Measurements from ENCODE around the gene RTL1.

Gene RTL1

GRCh38 chr14:100845341-100845740 lies 58.2 kb downstream of the RTL1 start:
- ChIA-PET POLR2A (ENCODE audit: low non-redundant PET) (no interaction called here), CTCF (no interaction called here)
- no peak for DNase-seq (ENCODE audit: low spot score)
- no peak overlapping the region for H3K27ac ChIP-seq
- TF ChIP-seq CTCF (conservative IDR thresholded peaks at IDR 0.05; ENCODE audit: low read depth): no peak

- DNase-seq (ENCODE audit: low spot score): no peak
- no peak for TF ChIP-seq CTCF (conservative IDR thresholded peaks at IDR 0.05; ENCODE audit: low read depth)
- ChIA-PET CTCF (no interaction called here), POLR2A (ENCODE audit: low non-redundant PET) (no interaction called here)
- H3K27ac ChIP-seq: no peak overlapping the region
These were observed 58.7 kb downstream of the RTL1 start for GRCh38 chr14:100844846-100845245.

GRCh38 chr14:100844421-100844820 lies 59.1 kb downstream of the RTL1 start:
- DNase-seq (ENCODE audit: low spot score): no peak
- no peak for TF ChIP-seq CTCF (conservative IDR thresholded peaks at IDR 0.05; ENCODE audit: low read depth)
- no peak overlapping the region for H3K27ac ChIP-seq
- ChIA-PET POLR2A (ENCODE audit: low non-redundant PET) (no interaction called here), CTCF (no interaction called here)

- no peak overlapping the region for H3K27ac ChIP-seq
- ChIA-PET POLR2A (ENCODE audit: low non-redundant PET) (no interaction called here), CTCF (no interaction called here)
- no peak for DNase-seq (ENCODE audit: low spot score)
- no peak for TF ChIP-seq CTCF (conservative IDR thresholded peaks at IDR 0.05; ENCODE audit: low read depth)
These were observed 59.5 kb downstream of the RTL1 start for GRCh38 chr14:100844082-100844408.

- POLR2A ChIA-PET (ENCODE audit: low non-redundant PET): interaction anchor here (1.1 kb wide), 1 partner anchor 149 kb away, joined by 3 read pairs; no protein-coding TSS in a partner anchor
- no peak for DNase-seq (ENCODE audit: low spot score)
- H3K27ac ChIP-seq: no peak overlapping the region
These were observed 60.7 kb downstream of the RTL1 start for GRCh38 chr14:100842799-100843198.

GRCh38 chr14:100841761-100842403 lies 61.6 kb downstream of the RTL1 start:
- H3K27ac ChIP-seq: no peak overlapping the region
- POLR2A ChIA-PET (ENCODE audit: low non-redundant PET): no interaction called here
- CTCF ChIA-PET: no interaction called here
- DNase-seq (ENCODE audit: low spot score): no peak
- no peak for TF ChIP-seq CTCF (conservative IDR thresholded peaks at IDR 0.05; ENCODE audit: low read depth)

More at GRCh38 chr14:100842799-100843198, 60.7 kb downstream of the RTL1 start:
- no peak for TF ChIP-seq CTCF (conservative IDR thresholded peaks at IDR 0.05; ENCODE audit: low read depth)
- CTCF ChIA-PET: no interaction called here
